ENCODE results near the gene PLAC8L1.

PLAC8L1 gene

DNA sequence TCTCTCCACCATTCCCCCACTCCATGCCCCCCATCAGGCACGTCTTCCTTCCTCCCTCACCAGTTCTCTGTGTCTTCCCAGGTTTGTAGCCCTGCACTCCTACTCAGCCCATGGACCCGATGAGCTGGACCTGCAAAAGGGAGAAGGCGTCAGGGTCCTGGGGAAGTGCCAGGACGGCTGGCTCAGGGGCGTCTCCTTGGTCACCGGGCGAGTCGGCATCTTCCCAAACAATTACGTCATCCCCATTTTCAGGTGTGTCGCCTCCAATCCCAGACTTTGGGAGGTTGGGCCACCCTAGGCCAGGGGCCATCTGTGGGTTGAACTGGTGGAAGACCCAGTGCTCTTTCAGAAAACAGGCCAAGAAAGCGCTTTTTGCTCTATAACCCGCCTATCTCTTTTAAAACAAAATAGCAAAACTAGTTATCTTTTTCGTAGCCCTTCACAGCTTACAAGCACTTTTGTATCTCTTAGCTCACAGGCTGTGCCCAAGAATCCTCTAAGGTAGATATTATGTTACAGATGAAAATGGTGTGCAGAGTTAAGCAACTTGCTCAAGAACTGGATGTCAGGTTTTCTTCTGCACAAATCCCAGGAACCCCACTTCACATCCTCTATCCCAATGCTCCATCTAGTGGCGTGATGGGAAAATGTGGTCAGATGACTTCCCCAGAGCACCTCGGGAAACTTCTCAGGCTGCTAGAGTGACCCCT, 56.2 kb downstream of the PLAC8L1 start:
- DNase-seq (ENCODE audit: low read depth, low spot score) = no peak
- no peak overlapping the region for H3K27ac ChIP-seq

GRCh38 chr5:146047396-146047795, 58.0 kb downstream of the PLAC8L1 start:
- no peak for DNase-seq (ENCODE audit: low read depth, low spot score)
- no peak overlapping the region for H3K27ac ChIP-seq

GRCh38 chr5:146043722-146044121, 61.7 kb downstream of the PLAC8L1 start:
- DNase-seq (ENCODE audit: low read depth, low spot score) = no peak
- H3K27ac ChIP-seq = peak overlapping the region; percentile 85

GRCh38 chr5:146042628-146043279, 62.6 kb downstream of the PLAC8L1 start:
- DNase-seq (ENCODE audit: low read depth, low spot score) = peak; percentile 43

DNA sequence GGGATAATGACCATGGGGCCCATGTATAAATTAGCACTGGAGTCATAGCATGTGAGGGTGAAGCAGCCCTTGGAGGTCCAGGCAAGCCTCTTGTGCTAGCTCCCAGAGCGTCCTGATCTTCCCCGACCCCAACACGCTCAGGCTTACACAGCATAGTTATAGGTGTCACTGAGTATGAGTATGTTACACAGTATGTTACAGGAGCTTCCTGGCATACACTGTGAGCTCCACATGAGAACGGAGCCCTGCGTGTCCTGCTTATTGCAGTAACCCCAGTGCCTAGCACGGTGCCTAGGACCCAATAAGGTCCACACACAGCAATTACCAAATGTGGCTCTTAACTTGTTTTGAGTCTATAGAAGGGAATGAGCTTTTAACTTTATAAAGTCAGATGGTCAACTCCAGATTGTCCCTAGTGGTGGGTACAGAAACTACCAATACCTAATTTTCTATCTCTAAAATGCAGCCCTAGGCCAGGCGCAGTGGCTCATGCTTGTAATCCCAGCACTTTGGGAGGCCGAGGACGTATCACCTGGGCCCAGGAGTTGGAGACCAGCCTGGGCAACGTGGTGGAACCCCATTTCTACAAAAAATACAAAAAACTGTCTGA, 64.1 kb downstream of the PLAC8L1 start:
- no peak for DNase-seq (ENCODE audit: low read depth, low spot score)
- H3K27ac ChIP-seq = peak overlapping the region; percentile 85

More at GRCh38 chr5:146042628-146043279, 62.6 kb downstream of the PLAC8L1 start:
- peak overlapping the region; percentile 85 for H3K27ac ChIP-seq

- H3K27ac ChIP-seq = peak overlapping the region; percentile 85
- no peak for DNase-seq (ENCODE audit: low read depth, low spot score)
These were observed 64.8 kb downstream of the PLAC8L1 start for GRCh38 chr5:146040527-146040926.

- H3K27ac ChIP-seq = no peak overlapping the region
- no peak for DNase-seq (ENCODE audit: low read depth, low spot score)
These were observed 66.0 kb downstream of the PLAC8L1 start for GRCh38 chr5:146039420-146039819.

DNA sequence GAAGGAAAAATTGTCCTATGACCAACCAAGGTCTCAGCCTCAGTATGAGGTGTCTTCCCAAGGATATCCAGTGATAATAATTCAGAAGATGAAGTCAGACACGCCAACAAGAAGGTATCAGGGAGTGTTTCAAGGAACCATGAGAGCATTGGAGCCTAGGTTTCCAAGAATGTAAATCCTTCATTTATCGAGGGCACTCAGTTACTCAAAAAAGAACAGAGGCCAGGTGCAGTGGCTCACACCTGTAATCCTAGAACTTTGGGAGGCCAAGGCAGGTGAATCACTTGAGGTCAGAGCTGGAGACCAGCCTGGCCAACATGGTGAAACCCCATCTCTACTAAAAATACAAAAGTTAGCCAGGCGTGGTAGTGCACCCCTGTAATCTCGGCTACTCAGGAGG, 70.8 kb downstream of the PLAC8L1 start:
- H3K27ac ChIP-seq = no peak overlapping the region
- DNase-seq (ENCODE audit: low read depth, low spot score) = no peak

All from epithelial cell of prostate (primary cell).